Measurements from ENCODE around the gene TNFRSF1B. TPM values are rescaled to one million over a fixed set of nuclear protein-coding genes. Genes with fewer than 3 reads are reported as not detected.

The TNFRSF1B gene
- total and polyA plus RNA-seq, 2 experiments from 2014 or later: 0.91 to 4.1 TPM

- H3F3A ChIP-seq (replicated peaks; ENCODE audit: low read depth): 0 out of 2 replicates have a peak, but pooled peaks cover 10% of the 10 kb centered on the region
- H3K9me2 ChIP-seq (ENCODE audit: insufficient read depth): no peaks in the 10 kb centered on the region
- no peaks in the 10 kb centered on the region for H3K27me3 ChIP-seq (ENCODE audit: insufficient read depth)
- H3K4me2 ChIP-seq: no peak overlapping the region
- Mint-ChIP-seq H3K9me3 (no peaks in the 10 kb centered on the region; the same call in 2 of the 3 replicates), H3K27ac (no peak overlapping the region; the same call in 1 of the 2 replicates), H3K36me3 (ENCODE audit: low read depth) (no peaks in the 10 kb centered on the region), H3K4me3 (no peak overlapping the region), H3K4me1 (peaks cover 10% of the 10 kb centered on the region; the same call in 2 of the 3 replicates), H3K27me3 (ENCODE audit: insufficient read depth, low read depth, poor library complexity) (peaks cover 3% of the 10 kb centered on the region)
- no peaks in the 10 kb centered on the region for H4K20me1 ChIP-seq (replicated peaks; ENCODE audit: insufficient read depth)
- no peaks in the 10 kb centered on the region for H3K4me1 ChIP-seq (ENCODE audit: insufficient read depth)
- no peaks in the 10 kb centered on the region for H3K79me2 ChIP-seq (replicated peaks; ENCODE audit: insufficient read depth)
- H3K4me3 ChIP-seq: no peak overlapping the region
- H3K36me3 ChIP-seq (ENCODE audit: insufficient read depth): no peaks in the 10 kb centered on the region; the same call in 1 of the 2 replicates
- 0 out of 2 replicates have a peak overlapping the region, but pooled peaks have one; percentile 36 for H3K27ac ChIP-seq (ENCODE audit: low read depth)
- H2AFZ ChIP-seq: no peak overlapping the region
- no peak for ATAC-seq
- no peak for DNase-seq (ENCODE audit: low spot score)
- TF ChIP-seq CTCF (conservative IDR thresholded peaks at IDR 0.05; ENCODE audit: low read depth in 2 of 2): no peak
Observed at GRCh38 chr1:12146343-12147112, 20.3 kb upstream of the TNFRSF1B start.

GRCh38 chr1:12147201-12147701 is 19.5 kb upstream of the TNFRSF1B start:
- H3K4me2 ChIP-seq: no peak overlapping the region
- no peak for TF ChIP-seq EZH2phosphoT487 (IDR thresholded peaks at IDR 0.05; ENCODE audit: unreplicated experiment)
- no peak for TF ChIP-seq EZH2 (IDR thresholded peaks at IDR 0.05; ENCODE audit: low read depth, unreplicated experiment)
- no peak for TF ChIP-seq CTCF (conservative IDR thresholded peaks at IDR 0.05; ENCODE audit: low read depth in 2 of 2)
- peaks cover 8% of the 10 kb centered on the region; the same call in 2 of the 3 replicates for H3K4me1 Mint-ChIP-seq
- H3K4me3 Mint-ChIP-seq: no peak overlapping the region
- no peaks in the 10 kb centered on the region for H3K79me2 ChIP-seq (replicated peaks; ENCODE audit: insufficient read depth)
- no peaks in the 10 kb centered on the region for H3K27me3 ChIP-seq (ENCODE audit: insufficient read depth)
- no peaks in the 10 kb centered on the region; the same call in 2 of the 3 replicates for H3K9me3 Mint-ChIP-seq
- no peaks in the 10 kb centered on the region for H3K36me3 Mint-ChIP-seq (ENCODE audit: low read depth)
- H3F3A ChIP-seq (replicated peaks; ENCODE audit: low read depth): 0 out of 2 replicates have a peak, but pooled peaks cover 10% of the 10 kb centered on the region
- no peak overlapping the region for H2AFZ ChIP-seq
- H3K4me1 ChIP-seq (ENCODE audit: insufficient read depth): no peaks in the 10 kb centered on the region
- H3K27ac ChIP-seq (ENCODE audit: low read depth): peak overlapping the region; percentile 36; the same call in 1 of the 2 replicates
- ATAC-seq (peak; percentile 13; the same call in 1 of the 3 replicates), DNase-seq (ENCODE audit: low spot score) (no peak)
- no peaks in the 10 kb centered on the region for H4K20me1 ChIP-seq (replicated peaks; ENCODE audit: insufficient read depth)
- no peaks in the 10 kb centered on the region for H3K9me2 ChIP-seq (ENCODE audit: insufficient read depth)
- H3K36me3 ChIP-seq (ENCODE audit: insufficient read depth): no peaks in the 10 kb centered on the region; the same call in 1 of the 2 replicates
- no peak overlapping the region for H3K4me3 ChIP-seq
- H3K27ac Mint-ChIP-seq: no peak overlapping the region
- H3K27me3 Mint-ChIP-seq (ENCODE audit: insufficient read depth, low read depth, poor library complexity): peaks cover 5% of the 10 kb centered on the region

All from GM23338 (cell line).